ENCODE results near the gene PLCL1.
"Not testable (repeated sequence)": the region's sequence is repeated elsewhere in the genome, so short reads cannot be mapped to it uniquely, and the experiment has no call there.

The PLCL1 gene

DNA sequence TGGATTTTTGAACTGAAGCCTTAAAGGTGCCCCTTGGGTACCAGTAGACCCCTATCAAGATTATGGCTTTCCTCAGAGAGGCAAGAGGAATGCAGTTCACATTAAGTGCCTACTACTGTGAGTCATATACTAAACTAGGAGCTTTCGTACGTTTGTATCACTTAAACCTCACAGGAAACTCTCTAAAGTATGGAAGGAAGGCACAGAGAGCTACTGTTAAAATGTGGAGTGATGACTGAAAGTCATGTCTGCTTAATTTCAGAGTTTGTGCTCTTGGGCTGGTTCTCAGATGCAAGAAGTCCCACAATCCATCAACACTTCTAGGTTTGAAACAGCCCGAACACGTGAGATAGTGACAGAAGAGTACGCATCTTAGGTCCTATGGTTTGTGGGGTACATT, 4.7 kb downstream of the PLCL1 start:
- no peak for DNase-seq (ENCODE audit: low read depth in 2 of 3, low spot score in 2 of 3)

DNA sequence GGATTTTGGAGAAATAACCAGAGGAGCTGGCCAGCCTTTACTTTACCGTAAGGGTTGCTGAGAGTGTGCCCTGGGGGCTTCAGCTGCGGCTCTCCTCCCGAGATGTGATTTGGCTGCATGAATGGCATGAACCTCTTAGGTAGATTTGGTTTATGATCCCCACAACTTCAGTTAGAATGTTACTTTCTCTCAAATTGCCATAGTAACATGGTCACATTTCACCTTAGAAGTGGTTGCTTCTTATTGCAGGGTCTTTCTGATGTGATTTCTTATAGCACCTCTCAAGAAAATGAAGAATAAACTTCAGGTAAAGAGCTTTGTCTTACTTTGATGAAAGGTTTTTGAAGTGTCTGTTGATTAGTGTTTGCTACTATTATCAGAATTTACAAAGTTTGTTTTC, 5.6 kb downstream of the PLCL1 start:
- DNase-seq (ENCODE audit: low read depth in 2 of 3, low spot score in 2 of 3), result no peak

DNA sequence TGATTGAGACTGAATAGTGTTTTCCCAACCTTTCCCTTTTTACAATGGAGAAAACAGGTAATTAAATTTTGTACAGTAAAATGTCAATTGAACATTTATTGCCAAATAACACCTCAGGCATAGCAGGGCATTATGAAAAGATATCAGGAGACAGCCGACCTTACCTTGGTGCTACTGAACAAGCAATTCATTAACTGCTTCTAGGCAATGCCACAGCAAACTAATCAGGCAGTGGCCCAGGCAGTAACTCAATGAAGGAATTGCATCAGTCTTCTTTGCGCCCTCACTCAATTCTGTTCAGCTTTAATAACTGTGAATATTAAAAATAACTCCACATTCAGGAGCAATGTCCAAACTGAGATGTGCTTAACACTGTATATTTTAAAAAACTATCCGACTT, 6.1 kb downstream of the PLCL1 start:
- no peak for DNase-seq (ENCODE audit: low read depth in 2 of 3, low spot score in 2 of 3)

DNA sequence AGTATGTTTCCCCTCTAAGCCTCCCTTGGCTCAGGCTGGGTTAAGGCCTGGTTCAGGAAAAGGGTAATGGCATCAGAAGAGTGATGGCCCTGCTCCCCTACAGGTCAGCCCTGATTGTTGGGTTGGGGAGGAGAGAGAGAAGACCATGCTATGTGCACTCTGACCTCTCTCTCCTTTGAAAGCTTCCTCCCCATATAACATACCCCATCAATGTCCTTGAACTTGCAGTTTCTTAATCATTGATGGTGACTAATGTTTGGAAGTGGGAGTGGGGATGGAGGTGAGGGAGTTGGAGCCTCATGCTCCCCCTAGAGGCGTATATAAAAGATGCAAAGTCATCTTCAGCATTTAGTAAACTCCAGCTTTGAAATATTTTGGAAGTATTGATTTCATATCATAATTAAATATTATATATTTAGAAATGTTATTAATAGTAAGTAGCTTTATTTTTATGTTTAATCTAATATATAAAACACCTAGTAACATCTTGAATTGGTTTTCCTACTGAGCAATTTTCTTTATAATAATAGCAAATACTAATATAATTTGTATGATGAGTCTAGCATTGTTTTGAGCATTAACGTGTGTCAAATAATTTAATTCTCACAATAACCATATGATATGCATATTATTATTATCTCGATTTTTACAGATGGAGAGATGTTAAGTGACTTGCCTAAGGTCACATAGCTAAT, 8.8 kb downstream of the PLCL1 start:
- no peak for DNase-seq (ENCODE audit: low read depth in 2 of 3, low spot score in 2 of 3)

DNA sequence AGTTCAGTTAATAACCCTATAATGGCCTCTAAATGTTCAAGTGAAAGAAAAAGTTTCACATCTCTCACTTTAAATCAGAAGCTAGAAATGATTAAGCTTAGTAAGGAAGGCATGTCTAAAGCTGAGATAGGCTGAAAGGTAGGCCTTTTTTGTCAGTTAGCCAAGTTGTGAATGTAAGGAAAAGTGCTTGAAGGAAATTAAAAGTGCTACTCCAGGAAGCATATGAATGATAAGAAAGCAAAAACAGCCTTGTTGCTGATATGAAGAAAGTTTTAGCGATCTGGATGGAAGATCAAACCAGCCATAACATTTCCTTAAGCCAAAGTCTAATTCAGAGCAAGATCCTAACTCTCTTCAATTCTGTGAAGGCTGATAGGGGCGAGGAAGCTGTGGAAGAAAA, 10.1 kb downstream of the PLCL1 start:
- DNase-seq (ENCODE audit: low read depth in 2 of 3, low spot score in 2 of 3), result no peak

DNA sequence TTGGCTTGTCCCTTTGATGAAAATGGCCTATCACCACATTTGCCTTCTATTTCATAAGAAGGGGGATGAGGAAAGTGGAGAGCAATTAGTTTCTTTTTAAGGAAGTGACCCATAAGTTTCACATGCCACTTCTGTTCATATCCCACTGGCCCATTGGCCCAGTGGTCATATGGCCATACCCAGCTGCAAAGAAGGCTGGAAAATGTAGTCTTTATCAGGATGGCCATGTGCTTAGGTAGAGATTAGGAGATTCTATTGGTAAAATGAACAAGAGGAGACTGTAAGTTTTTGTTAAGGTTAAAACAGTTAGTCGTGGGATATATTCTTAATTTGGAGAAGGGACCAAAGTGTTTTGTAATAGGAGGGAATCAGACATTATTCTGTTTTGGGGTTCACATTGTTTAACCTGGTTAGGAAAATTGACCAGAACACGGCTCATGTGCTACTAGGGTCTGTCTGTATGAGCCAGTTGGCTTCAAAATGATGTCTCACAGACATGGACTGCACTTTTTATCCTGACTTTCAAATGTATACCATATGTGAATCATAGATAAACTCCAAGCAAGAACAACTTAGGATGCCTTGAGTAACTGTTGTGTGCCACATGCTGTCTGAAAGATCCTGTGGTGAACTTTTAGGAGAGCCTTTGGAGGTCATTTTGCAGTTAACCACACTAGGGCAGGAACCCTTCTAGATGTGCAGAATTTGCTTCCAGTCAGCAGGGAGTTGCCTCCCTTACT, 17.3 kb downstream of the PLCL1 start:
- DNase-seq (ENCODE audit: low read depth in 2 of 3, low spot score in 2 of 3), result no peak

DNA sequence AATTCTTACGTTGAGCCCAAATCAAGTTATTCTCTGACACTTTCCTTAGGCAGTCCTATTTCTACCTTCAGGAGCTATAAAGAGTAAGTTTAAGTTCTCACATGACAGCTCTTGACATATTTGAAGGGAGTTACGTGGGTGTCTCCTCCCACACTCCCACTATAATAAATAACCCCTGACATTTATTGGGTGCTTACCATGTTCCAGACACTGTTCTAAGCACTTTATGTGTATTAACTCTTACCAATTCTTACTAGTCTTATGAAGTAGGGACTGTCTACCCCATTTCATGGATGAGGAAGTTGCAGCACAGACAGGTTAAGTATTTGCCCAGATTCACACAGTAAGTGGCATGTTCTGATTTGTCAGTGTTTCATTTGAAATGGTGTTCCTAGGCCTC, 17.9 kb downstream of the PLCL1 start:
- no peak for DNase-seq (ENCODE audit: low read depth in 2 of 3, low spot score in 2 of 3)

DNA sequence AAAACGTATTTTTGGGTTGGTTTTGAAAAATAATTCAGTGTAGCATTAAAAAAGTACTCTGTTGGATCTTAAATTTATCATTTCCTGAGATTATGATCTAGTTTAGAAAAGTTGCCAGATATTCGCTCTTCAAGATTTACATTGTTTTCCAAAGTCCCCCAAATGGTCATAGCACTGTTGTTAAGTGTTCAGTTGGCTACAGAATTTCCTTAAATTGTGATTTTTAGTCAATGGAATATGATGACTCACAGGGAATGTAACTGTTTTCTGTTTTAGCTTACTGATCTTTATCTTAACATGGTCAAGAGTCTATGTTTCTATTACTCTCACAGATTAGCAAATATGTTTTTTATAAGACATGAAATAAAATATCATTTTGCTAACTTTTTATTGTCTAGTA, 23.2 kb downstream of the PLCL1 start:
- no peak for DNase-seq (ENCODE audit: low read depth in 2 of 3, low spot score in 2 of 3)

DNA sequence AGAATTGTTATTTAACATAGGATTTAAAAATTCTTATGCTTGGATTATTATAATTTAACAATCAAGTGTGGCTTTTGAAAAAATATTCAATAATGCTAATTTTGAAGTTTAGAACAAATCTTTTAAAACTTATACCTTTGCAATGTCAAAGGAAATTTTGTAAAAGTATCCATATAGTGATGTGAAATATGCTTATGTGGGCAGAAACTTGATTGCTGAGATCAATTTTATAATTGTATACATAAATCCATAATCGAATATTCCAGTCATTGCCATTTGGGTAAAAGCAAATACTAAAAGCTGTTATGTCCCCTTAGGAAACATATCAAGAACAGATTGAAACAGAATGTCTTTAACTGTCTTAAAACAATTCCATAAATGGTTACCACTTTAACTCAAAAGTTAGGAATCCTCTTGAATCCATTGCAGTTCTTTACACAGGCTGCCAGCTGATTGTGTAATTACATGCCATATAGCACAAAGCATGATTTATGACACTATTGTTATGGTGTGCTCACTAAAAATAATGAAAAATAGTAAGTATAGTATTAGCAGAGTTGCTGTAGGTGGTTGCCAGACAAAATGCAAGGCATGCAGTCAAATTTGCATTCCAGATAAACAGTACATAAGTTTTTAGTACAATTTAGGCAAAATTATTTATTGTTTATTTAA, 24.2 kb downstream of the PLCL1 start:
- no peak for DNase-seq (ENCODE audit: low read depth in 2 of 3, low spot score in 2 of 3)

DNA sequence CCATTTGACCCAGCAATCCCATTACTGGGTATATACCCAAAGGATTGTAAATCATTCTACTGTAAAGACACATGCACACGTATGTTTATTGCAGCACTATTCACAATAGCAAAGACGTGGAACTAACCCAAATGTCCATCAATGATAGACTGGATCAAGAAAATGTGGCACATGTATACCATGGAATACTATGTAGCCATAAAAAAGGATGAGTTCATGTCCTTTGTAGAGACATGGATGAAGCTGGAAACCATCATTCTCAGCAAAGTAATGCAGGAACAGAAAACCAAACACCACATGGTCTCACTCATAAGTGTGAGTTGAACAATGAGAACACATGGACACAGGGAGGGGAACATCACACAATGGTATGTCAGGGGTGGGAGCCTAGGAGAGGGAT, 30.4 kb downstream of the PLCL1 start:
- DNase-seq (ENCODE audit: low read depth in 2 of 3, low spot score in 2 of 3), result not testable (repeated sequence)

DNA sequence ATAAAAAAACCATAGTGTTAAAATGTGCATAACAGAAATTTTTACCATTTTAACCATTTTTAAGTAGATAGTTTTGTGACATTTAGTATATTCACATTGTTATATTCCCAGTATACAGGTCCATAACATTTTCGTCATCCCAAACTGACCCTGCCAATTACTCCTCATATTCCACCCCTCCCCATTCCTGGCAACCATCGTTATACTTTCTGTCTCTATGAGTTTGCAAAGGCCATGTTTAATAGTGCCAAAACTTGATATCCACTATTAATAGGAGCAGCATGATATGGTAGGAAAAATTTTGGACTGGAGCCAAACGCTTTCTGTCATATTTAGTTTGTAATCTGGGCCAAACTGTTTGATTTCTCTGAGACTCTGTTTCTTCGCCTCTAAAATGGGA, 30.9 kb downstream of the PLCL1 start:
- no peak for DNase-seq (ENCODE audit: low read depth in 2 of 3, low spot score in 2 of 3)

DNA sequence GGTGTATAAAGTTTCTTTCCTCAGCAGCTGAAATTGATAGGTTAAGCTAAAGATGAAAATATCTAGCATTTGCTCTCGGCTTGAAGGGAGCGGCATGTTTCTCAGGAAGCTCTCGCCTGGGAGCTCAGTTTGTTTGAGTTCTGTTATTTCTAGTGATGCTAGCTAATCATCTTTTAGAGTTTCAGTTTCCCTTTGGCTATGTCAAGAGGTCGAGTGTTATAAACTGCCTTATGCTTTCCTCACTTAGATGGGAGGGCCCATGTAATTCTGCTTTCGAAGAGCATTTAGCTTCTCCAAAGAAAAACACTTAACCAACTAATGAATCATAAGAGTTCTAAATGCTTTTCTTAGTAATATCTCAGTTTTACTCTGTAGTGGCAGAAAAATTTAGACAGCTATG, 33.6 kb downstream of the PLCL1 start:
- DNase-seq (ENCODE audit: low read depth in 2 of 3, low spot score in 2 of 3), result no peak

DNA sequence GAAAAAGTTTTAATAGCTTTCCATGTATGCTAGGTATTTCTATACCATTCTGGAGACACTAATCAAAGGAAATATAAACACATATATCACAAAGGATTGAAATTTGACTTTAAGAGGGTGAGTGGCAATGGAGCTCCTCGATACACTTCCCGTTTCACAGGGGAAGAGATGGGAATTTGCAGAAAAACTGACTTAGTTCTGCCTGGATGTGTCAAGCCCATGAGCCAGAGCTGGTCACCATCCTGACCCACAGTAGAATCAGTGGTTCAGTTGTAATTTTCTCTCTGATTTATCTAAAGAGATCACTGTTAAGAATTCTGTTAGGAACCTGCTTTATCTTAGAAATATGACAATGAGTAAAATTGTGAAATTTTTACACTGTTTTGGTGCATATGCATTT, 34.2 kb downstream of the PLCL1 start:
- no peak for DNase-seq (ENCODE audit: low read depth in 2 of 3, low spot score in 2 of 3)

DNA sequence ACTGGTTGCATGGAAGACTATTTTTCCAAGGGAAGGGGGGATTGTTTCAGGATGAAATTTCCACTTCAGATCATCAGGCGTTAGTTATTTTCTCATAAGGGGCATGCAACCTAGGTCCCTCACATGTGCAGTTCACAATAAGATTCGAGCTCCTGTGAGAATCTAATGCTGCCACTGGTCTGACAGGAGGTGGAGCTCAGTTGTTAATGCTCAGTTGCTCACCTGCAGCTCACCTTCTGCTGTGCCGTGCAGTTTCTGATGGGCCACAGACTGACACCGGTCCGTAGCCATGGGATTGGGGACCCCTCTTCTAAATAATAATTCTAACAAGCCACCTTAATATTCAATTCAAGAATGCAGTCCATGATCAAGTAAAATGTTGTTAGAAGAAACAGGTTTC, 34.9 kb downstream of the PLCL1 start:
- DNase-seq (ENCODE audit: low read depth in 2 of 3, low spot score in 2 of 3), result no peak

DNA sequence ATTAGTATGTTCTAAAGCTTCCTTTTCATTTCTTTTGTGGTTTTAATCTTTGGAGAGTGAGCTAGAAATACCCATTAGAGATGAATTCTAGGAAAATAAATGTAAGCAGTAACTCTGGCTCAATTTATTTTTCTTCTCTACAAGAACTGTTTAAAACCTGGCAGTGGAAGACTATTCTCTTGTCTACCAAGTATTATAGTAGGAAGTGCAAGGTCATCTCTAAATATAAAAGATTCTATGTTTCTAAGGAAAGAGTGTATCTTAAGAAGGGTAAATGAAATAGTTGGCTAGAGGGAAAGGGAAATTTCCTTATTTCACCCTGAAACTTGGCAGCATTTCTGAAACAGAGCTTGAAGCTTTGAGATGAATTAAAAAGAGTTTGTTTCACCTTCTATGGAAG, 35.5 kb downstream of the PLCL1 start:
- DNase-seq (ENCODE audit: low read depth in 2 of 3, low spot score in 2 of 3), result no peak

DNA sequence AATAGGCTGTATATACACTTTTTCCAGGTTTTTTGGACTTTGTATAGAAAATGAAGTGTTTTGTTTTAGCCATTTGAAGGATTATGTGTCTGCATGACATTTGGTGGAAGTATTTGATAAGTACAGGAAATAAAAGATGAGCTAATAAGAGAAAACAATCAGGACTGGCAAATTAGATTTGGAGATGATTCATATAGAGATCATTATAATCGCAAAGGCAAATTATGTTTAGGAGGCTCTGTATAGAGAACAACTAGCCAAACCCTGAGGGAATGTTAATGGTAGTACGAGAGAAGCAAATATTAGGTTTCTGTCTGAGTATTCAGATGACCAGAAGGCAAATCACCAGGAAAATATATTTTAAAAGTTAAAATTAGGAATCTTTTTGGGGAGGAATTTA, 41.7 kb downstream of the PLCL1 start:
- no peak for DNase-seq (ENCODE audit: low read depth in 2 of 3, low spot score in 2 of 3)

DNA sequence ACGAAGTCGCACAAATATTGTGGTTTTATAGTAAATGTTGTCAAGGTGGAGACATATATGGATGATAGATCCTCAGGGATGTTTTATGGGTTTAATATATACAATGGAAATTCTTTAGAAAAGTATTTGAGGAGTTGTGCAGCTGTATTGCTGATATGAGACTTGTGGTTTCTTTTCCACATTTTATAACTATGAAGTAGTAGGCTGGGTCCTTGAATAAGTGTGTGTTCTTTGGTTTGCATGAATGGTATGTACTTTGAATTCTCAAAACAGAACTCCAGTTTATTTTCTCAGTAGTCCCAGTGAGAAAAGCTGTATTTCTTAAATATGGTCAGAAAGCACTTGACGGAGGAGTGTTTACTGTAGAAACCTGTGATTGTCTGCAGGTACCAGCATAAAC, 42.4 kb downstream of the PLCL1 start:
- no peak for DNase-seq (ENCODE audit: low read depth in 2 of 3, low spot score in 2 of 3)

DNA sequence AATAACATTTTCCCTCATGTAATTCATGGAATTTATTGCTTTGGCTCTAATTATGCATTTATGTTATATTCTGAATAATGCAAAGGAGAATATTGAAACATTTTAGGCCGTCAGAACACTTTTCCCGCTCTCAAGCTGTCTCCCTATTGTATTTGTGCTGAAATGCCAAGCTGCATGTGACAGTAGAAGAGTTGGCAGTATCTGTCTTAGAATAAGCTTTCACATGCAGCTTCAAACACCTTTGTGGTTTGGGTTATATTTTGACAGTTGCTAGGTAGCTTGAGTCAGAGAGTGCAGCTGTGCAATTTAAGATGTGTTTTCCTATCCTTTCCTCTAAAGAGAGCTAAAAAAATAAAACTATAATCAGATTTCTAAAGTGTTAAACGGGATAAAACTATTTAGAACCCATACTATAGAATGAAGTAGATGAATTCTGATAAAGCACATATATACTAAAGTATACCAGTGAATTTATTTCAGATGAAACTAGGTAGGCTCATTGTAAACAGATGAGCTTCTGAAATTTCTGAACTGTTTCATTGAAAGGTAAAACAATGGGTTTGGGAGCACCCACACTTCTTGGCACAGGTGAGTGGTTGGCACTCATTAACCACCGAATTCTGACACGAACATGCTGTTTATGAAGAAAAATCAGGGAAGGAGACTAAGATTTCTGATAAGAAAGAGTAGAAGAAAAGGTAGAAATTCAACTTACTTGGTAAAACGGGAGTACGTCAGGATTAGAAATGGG, 43.4 kb downstream of the PLCL1 start:
- no peak for DNase-seq (ENCODE audit: low read depth in 2 of 3, low spot score in 2 of 3)

DNA sequence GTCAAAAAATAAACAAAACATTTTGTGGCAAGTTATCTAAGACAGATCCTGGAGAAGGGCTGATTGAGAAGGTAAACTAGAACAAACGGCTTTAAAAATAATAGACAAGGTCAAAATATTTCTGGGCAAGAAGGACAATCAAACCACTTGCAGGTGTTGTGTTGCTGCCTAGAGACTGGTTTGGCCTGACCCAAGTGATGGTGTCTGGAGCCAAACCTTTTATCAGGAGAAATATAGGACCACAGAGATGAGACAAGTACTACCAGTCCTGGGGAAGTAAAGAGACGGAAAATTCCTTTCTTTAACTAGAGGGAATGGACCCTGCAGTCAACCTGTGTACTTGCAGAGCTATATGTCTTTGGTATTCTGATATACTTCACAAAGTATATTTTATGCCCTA, 44.2 kb downstream of the PLCL1 start:
- no peak for DNase-seq (ENCODE audit: low read depth in 2 of 3, low spot score in 2 of 3)

DNA sequence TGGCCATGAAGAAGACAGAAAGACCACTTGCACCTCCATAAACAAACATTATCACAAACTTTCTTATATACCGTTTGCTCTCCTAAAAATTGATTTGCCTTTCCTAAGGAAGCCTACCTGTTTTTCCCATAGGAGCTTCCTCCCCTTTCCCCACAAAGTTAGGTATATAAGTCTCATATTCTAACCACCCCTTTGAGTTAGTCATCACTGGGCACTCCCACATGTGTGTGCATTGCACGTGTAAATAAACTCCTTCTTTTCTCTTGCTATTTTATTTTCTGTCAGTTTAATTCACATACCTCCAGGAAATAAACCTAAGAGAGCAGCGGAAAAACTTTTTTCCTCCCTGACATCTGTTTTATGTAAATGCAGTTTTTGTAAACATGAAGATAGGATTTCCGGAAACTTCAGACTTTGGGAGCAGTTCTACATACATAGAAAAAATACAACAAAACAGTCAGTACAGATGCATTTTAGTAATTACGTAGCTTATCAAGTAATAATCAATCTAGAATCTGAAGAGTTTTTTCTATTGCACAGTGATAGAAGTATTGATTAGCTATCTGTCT, 46.6 kb downstream of the PLCL1 start:
- no peak for DNase-seq (ENCODE audit: low read depth in 2 of 3, low spot score in 2 of 3)

DNA sequence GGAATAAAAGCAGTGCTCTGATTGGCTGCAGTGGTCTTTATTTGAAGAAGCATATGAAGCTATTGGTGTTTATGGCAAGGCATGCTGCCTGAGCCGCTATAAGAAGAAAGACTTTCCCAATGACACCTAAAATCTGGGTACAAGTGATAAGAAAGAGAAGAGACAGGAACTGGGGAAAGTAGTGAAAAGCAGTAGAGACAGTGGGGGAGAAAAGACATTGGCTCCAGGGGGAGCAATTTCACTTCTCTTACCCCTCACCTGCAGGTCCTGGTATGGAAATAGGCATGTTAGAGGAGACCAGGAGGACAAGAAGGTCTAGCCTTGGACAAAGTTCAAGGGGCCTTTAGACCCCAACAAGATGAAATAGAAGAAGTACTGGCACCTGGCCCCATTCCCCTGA, 47.1 kb downstream of the PLCL1 start:
- no peak for DNase-seq (ENCODE audit: low read depth in 2 of 3, low spot score in 2 of 3)
